GM21717 (cell line): Measurements from ENCODE around the gene ERG.

Source experiments
- ATAC-seq: cut with Tn5 transposase; IDR thresholded peaks from one replicate; pipeline ENCODE4 v1.9.1; 2021; ENCODE audit warnings: mild to moderate bottlenecking, moderate library complexity; ENCODE audit not compliant: unreplicated experiment

ERG gene

GRCh38 chr21:38474796-38475195 is 23.5 kb downstream of the ERG start:
- ATAC-seq, result no peak

- ATAC-seq, result no peak
Measured at GRCh38 chr21:38474124-38474523, 24.2 kb downstream of the ERG start.

- ATAC-seq, result no peak
Measured at GRCh38 chr21:38472412-38473108, 25.7 kb downstream of the ERG start.

GRCh38 chr21:38471766-38472165 is 26.5 kb downstream of the ERG start:
- ATAC-seq, result no peak

- no peak for ATAC-seq
Measured at GRCh38 chr21:38470755-38471154, 27.5 kb downstream of the ERG start.

- ATAC-seq, result no peak
Measured at GRCh38 chr21:38469642-38470041, 28.6 kb downstream of the ERG start.

GRCh38 chr21:38468989-38469388 is 29.3 kb downstream of the ERG start:
- no peak for ATAC-seq

- ATAC-seq, result no peak
Measured at GRCh38 chr21:38467911-38468310, 30.4 kb downstream of the ERG start.

- no peak for ATAC-seq
Measured at GRCh38 chr21:38467374-38467773, 30.9 kb downstream of the ERG start.

GRCh38 chr21:38460171-38460742 is 38.0 kb downstream of the ERG start:
- ATAC-seq, result no peak

GRCh38 chr21:38459490-38459889 is 38.8 kb downstream of the ERG start:
- no peak for ATAC-seq

- no peak for ATAC-seq
Measured at GRCh38 chr21:38455403-38455802, 42.9 kb downstream of the ERG start.

GRCh38 chr21:38454702-38455101 is 43.6 kb downstream of the ERG start:
- ATAC-seq, result no peak

GRCh38 chr21:38454161-38454560 is 44.1 kb downstream of the ERG start:
- no peak for ATAC-seq

- no peak for ATAC-seq
Measured at GRCh38 chr21:38448671-38449385, 49.4 kb downstream of the ERG start.

- ATAC-seq, result no peak
Measured at GRCh38 chr21:38447611-38448010, 50.7 kb downstream of the ERG start.

GRCh38 chr21:38444691-38445090 is 53.6 kb downstream of the ERG start:
- no peak for ATAC-seq

- ATAC-seq, result no peak
Measured at GRCh38 chr21:38443110-38443509, 55.2 kb downstream of the ERG start.

- ATAC-seq, result no peak
Measured at GRCh38 chr21:38441153-38441552, 57.1 kb downstream of the ERG start.

GRCh38 chr21:38440746-38441145 is 57.5 kb downstream of the ERG start:
- ATAC-seq, result no peak

- ATAC-seq, result no peak
Measured at GRCh38 chr21:38439957-38440356, 58.3 kb downstream of the ERG start.

- ATAC-seq, result no peak
Measured at GRCh38 chr21:38439426-38439825, 58.9 kb downstream of the ERG start.
